HG03575 (cell line): ENCODE measurements around the gene UBE2S.

ENCODE experiments used
- ATAC-seq: cut with Tn5 transposase; IDR thresholded peaks from one replicate; pipeline ENCODE4 v1.9.1; 2021; ENCODE audit not compliant: unreplicated experiment, insufficient number of reproducible peaks, low FRiP score; ENCODE audit errors: extremely low read depth

Gene UBE2S

GRCh38 chr19:55370305-55370988 is 37.1 kb downstream of the UBE2S start, which contains the start of gene IL11:
Gene IL11, minus strand, starts transcription at chr19:55370463. Its CDS starts 153 bp downstream, at chr19:55370310.
- no peak for ATAC-seq

GRCh38 chr19:55369653-55370304 is 37.8 kb downstream of the UBE2S start:
- no peak for ATAC-seq

DNA sequence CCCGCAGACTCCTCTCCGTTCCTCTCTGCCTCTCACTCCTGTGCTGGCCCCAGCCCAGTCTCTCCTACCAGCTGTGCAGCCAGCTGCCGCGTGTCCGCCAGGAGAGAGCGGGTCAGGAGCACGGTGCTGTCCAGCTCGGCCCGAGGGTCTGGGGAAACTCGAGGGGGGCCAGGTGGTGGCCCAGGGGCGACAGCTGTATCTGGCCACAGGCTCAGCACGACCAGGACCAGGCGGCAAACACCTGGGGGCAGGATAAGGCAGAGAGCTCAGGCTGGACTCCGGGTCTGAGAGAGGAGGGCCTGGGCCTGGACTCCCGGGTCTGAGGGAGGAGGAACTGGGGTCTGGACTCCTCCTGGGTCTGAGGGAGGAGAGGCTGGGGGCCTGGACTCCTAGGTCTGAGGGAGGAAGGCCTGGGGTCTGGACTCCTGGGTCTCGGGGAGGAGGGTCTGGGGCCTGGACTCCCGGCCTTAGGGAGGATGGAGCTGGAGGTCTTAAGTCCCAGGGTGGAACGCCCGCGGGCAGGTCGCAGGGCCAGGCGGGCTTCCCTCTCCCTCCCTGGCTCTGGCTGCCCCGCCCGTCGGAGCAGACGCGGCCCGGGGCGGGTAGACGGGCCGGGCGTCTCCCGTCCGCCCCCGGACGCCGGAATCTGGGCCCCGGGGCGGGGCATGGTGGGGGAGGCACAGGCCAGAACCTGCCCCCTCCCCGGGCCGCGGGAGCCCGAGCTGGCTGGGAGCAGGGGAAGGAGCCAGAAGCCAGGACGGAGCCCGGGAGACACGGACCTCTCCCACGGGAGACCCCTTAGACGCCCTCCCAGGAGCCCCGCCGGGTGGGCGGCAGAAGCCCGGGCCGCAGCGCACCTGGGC is 38.7 kb downstream of the UBE2S start:
- ATAC-seq: no peak

DNA sequence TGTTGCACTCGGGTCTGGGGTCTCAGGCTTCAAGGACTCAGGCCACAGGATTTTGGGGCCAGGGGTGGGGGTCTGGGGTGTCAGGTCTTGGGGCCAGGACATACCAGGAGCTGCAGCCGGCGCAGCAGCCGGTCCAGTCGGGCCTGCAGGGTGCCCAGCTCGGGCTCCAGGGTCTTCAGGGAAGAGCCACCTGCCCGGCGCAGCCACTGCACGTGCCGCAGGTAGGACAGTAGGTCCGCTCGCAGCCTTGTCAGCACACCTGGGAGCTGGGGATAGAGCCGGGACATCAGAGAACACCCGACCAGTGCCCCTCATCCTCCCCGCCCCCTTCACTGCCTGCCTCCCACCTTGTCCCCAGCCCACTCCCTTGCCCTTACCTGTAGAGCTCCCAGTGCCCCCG is 39.5 kb downstream of the UBE2S start:
- ATAC-seq: no peak

- ATAC-seq: no peak
Measured at GRCh38 chr19:55366790-55367189, 40.8 kb downstream of the UBE2S start.

DNA sequence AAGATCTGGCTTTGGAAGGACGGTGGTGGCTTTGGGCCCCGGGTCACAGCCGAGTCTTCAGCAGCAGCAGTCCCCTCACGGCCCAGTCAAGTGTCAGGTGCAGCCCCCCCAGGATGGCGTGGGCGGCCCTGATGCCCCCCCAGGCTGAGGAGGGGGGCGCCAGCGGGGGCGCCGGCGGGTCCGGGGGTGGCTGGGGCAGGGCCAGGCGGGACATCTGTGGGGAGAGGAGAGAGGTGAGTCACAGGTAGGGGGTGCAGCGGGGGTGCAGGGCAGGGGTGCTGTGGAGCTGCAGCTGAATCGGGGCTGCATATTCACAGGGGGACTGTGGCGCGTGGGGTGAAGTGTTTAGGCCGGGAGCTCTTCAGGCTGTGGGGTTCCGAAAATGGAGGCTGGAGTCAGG is 41.6 kb downstream of the UBE2S start:
- ATAC-seq: no peak

- ATAC-seq: no peak
Measured at GRCh38 chr19:55365245-55365644, 42.3 kb downstream of the UBE2S start.

DNA sequence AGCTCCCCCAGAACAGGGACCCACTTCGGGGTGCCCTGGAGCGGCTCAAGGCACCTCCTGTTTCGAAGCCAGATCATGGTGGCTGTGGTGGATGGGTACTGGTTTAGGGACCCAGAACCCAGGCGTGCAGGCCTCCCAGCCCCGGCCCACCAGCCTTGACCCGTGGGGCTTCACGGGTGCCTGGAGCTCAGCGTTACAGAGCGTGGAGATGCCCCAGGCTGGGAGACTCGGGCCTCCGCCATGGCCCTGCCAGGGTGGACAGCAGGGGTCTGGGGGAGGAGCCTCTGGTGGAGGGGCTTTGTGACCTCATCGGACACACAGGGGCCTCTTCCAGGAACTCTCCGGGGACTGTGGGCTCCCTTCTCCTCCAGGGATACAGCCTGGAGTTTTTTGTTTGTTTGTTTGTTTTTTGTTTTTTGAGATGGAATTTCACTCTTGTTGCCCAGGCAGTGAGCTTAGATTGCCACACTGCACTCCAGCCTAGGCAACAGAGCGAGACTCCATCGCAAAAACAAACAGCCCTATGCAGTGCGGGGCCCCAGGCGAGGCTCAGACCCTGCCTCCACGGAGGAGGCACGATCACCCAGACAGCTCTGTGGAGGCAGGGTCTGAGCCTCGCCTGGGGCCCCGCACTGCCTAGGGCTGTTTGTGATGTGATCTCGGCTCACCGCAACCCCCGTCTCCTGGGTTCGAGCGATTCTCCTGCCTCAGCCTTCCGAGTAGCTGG is 44.4 kb downstream of the UBE2S start, which contains the start of gene GARIN5B:
Gene GARIN5B (minus strand): TSS at position 271 of the 727 bp plus-strand sequence. CDS start 194 bp downstream, at position 77.
- no peak for ATAC-seq

DNA sequence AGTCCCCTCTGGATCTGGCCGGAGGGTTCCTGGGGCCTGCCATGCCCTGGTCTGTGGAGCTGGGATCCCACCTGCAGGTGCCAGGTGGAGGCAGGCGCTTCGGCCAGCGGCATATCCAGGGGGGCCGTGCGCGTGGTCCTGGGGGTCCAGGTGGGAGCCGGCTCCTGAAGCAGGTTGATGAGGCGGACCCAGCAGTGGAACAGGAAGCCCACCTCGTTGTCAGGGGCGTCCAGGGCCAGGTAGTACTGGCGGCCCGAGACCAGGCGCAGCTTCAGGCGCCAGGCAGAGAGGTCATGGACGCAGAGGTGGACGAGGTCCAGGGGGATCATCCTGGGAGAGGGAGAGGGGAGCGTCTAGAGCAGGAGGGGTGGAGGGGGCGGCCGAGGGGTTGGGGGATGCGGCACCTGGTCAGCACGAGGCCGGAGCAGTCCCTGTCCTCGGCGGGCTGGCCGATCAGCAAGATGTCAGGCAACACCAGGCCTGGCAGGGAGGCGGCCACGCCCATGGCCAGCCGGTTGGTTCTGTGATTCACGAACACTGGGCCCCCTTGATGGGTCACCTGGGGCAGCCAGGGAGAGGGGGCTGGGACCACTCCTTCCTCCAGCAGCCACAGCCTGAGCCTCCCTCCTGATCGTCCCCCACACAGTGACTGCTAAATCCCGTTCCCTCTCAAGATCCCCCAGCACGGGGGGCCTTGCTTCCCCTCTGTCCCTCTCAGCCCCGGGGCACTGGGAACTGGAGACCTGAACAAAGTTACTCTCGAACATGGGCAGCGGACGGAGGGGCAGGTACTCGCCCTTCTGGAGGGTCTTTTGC is 45.2 kb downstream of the UBE2S start:
- ATAC-seq: no peak

- ATAC-seq: no peak
Measured at GRCh38 chr19:55360902-55361301, 46.7 kb downstream of the UBE2S start.

GRCh38 chr19:55358943-55359908 is 48.4 kb downstream of the UBE2S start:
- ATAC-seq: no peak

DNA sequence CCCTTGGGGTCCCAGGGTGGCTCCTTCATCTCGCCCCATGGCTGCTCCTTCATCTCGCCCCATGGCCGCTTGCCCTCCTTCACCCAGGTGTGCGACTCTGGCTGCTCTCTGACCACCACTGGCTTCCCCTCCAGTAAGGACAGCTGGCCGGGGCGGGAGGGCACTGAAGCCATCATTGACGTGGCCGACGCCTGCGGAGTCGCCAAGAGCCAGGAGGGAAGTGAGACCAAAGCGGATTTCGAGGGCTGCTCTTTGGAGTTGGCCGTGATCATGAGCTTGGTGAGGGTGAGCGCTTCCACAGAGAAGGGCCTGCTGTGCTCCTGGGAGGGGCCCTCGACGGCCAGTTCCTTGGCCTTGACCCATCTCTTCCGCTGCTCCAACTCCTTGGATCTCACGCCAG is 49.1 kb downstream of the UBE2S start:
- no peak for ATAC-seq

DNA sequence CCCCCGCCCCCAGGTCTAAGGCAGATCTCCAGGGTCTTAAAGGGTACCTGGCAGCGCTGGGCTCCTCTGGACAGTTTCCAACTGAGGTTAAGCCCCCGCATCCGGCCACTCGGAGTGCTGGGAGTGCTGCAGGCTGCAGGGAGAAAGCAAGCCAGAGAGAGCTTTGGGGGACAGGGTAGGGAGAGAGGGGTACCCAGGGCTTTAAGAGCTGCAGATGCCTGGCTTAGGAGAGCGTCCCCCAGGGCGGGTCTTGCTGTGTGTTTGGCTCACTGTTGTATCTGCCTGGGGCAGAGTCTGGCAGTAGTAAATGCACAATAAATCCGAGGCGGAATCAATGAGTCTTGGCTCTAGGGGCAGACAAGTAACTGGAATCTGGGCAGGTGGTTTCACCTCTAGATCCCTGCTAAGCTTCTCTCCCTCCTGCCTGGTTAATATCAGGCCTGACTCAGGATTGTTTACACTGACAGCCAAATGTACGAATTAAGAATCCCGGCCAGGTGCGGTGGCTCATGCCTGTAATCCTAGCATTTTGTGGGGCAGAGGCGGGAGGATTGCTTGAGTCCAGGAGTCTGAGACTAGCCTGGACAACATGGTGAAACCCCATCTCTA is 52.3 kb downstream of the UBE2S start:
- ATAC-seq: no peak

DNA sequence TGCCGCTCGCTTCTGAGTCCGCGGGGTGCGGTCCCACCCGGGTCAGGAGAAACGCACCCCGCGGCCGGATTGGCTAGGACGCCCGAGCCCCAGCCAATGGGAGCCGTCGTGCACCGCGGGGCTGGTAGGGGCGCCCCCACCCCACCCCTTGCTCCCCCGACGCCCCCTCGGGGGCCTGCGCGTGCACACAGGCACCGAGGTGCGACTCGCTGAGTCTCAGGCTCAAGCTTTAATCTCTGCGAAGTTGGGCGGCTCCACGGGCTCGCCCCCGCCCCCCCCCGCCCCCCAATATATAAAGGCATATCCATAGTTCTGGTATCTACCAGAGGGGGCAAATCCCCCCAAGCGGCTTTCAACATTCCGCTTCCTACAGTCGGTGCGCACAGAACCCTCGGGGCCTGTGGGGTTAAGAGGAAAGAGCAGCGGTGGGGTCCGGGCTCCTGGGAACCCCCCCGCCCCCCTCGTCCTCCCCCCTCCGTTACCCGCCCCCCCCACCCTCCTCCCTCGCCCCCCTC is 52.8 kb downstream of the UBE2S start, which contains the start of gene COX6B2:
Gene COX6B2 (minus strand): TSS at position 22 of the 515 bp plus-strand sequence. CDS start 198 bp downstream, outside the sequence.
- no peak for ATAC-seq

GRCh38 chr19:55353803-55354697 is 53.5 kb downstream of the UBE2S start:
- ATAC-seq: no peak
